ENCODE results near the gene NME8. TPM values are rescaled to one million over a fixed set of nuclear protein-coding genes. Genes with fewer than 3 reads are reported as not detected.

The NME8 gene
- total RNA-seq, 1 experiment from 2014 or later = not detected

- no peak overlapping the region for H3K4me3 ChIP-seq (ENCODE audit: low read depth, low read length, poor library complexity, severe bottlenecking)
- peaks cover 6% of the 10 kb centered on the region for H3K4me1 ChIP-seq (ENCODE audit: insufficient read depth, low read length, poor library complexity, severe bottlenecking)
- no peaks in the 10 kb centered on the region for H3K27me3 ChIP-seq (replicated peaks; ENCODE audit: insufficient read depth, low read depth, low read length, poor library complexity)
- H3K9me3 ChIP-seq (ENCODE audit: low read depth, low read length, poor library complexity, severe bottlenecking) = no peaks in the 10 kb centered on the region
- no peak for DNase-seq (ENCODE audit: low spot score)
- intact Hi-C loops (cut with micrococcal nuclease; ENCODE audit: unreplicated experiment) = no loop called here
- H3K36me3 ChIP-seq (ENCODE audit: insufficient read depth, low read length, poor library complexity, severe bottlenecking) = no peaks in the 10 kb centered on the region
- no peak for TF ChIP-seq EZH2 (IDR thresholded peaks at IDR 0.05; ENCODE audit: borderline replicate concordance, low read depth, low read length, poor library complexity, severe bottlenecking)
- TF ChIP-seq CTCF (conservative IDR thresholded peaks at IDR 0.05; ENCODE audit: low read depth, low read length) = no peak
- no TSS peak for BruUV-seq (replicated peaks)
- H3K27ac ChIP-seq (ENCODE audit: low read depth, low read length, poor library complexity, severe bottlenecking) = no peak overlapping the region
- ChIA-PET CTCF (no interaction called here), POLR2A (ENCODE audit: low non-redundant PET) (no interaction called here)
These were observed 77.2 kb downstream of the NME8 start for GRCh38 chr7:37925620-37926019.

- TF ChIP-seq EZH2 (IDR thresholded peaks at IDR 0.05; ENCODE audit: borderline replicate concordance, low read depth, low read length, poor library complexity, severe bottlenecking) = no peak
- TF ChIP-seq CTCF (conservative IDR thresholded peaks at IDR 0.05; ENCODE audit: low read depth, low read length) = no peak
- no peak for DNase-seq (ENCODE audit: low spot score)
- H3K27me3 ChIP-seq (replicated peaks; ENCODE audit: insufficient read depth, low read depth, low read length, poor library complexity) = no peaks in the 10 kb centered on the region
- H3K27ac ChIP-seq (ENCODE audit: low read depth, low read length, poor library complexity, severe bottlenecking) = no peak overlapping the region
- no peaks in the 10 kb centered on the region for H3K9me3 ChIP-seq (ENCODE audit: low read depth, low read length, poor library complexity, severe bottlenecking)
- no peak overlapping the region for H3K4me3 ChIP-seq (ENCODE audit: low read depth, low read length, poor library complexity, severe bottlenecking)
- intact Hi-C loops (cut with micrococcal nuclease; ENCODE audit: unreplicated experiment) = no loop called here
- POLR2A ChIA-PET (ENCODE audit: low non-redundant PET) = no interaction called here
- no TSS peak for BruUV-seq (replicated peaks)
- H3K36me3 ChIP-seq (ENCODE audit: insufficient read depth, low read length, poor library complexity, severe bottlenecking) = no peaks in the 10 kb centered on the region
- no peaks in the 10 kb centered on the region for H3K4me1 ChIP-seq (ENCODE audit: insufficient read depth, low read length, poor library complexity, severe bottlenecking)
- CTCF ChIA-PET = no interaction called here
These were observed 79.5 kb downstream of the NME8 start for GRCh38 chr7:37927773-37928444.

- no peaks in the 10 kb centered on the region for H3K27me3 ChIP-seq (replicated peaks; ENCODE audit: insufficient read depth, low read depth, low read length, poor library complexity)
- no peaks in the 10 kb centered on the region for H3K9me3 ChIP-seq (ENCODE audit: low read depth, low read length, poor library complexity, severe bottlenecking)
- H3K27ac ChIP-seq (ENCODE audit: low read depth, low read length, poor library complexity, severe bottlenecking) = no peak overlapping the region
- H3K36me3 ChIP-seq (ENCODE audit: insufficient read depth, low read length, poor library complexity, severe bottlenecking) = no peaks in the 10 kb centered on the region
- CTCF ChIA-PET = no interaction called here
- DNase-seq (ENCODE audit: low spot score) = no peak
- POLR2A ChIA-PET (ENCODE audit: low non-redundant PET) = no interaction called here
- no TSS peak for BruUV-seq (replicated peaks)
- TF ChIP-seq CTCF (conservative IDR thresholded peaks at IDR 0.05; ENCODE audit: low read depth, low read length) (no peak), EZH2 (IDR thresholded peaks at IDR 0.05; ENCODE audit: borderline replicate concordance, low read depth, low read length, poor library complexity, severe bottlenecking) (no peak)
- no peak overlapping the region for H3K4me3 ChIP-seq (ENCODE audit: low read depth, low read length, poor library complexity, severe bottlenecking)
- intact Hi-C loops (cut with micrococcal nuclease; ENCODE audit: unreplicated experiment) = no loop called here
- H3K4me1 ChIP-seq (ENCODE audit: insufficient read depth, low read length, poor library complexity, severe bottlenecking) = no peaks in the 10 kb centered on the region
These were observed 80.5 kb downstream of the NME8 start for GRCh38 chr7:37928878-37929277.
